ENCODE results near the gene CARNS1. TPM values are rescaled to one million over a fixed set of nuclear protein-coding genes. Genes with fewer than 3 reads are reported as not detected.

CARNS1 gene
- polyA plus RNA-seq, 1 donor (not counting 4 experiments of a cell fraction or from before 2014, with no cell fraction given): not detected

DNA sequence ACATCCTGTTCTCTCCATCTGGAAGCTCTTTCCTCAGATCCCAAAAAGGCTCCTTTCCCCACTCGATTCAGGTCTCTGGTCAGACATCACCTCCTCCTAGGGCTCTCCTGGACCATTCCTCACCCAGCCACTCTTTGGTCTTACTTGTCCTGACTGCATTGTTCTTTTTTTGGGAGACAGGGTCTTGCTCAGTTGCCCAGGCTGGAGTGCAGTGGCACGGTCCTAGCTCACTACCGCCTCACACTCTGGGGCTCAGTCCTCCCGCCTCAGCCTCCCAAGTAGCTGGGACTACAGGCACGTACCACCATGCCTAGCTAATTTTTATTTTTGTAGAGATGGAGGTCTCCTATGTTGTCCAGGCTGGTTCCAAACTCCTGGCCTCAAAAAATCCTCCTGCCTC lies 30.0 kb downstream of the CARNS1 start:
- Histone ChIP-seq H3K4me2 (ENCODE audit: control insufficient read depth, extremely low read depth, insufficient read depth, low read depth, low read length) (no peak overlapping the region), H3K36me3 (ENCODE audit: control insufficient read depth in 2 of 2, extremely low read depth in 1 of 2, insufficient read depth in 2 of 2, low read length in 2 of 2) (peaks cover 0 to 7% of the 10 kb centered on the region in 2 experiments), H3K27me3 (ENCODE audit: control insufficient read depth, extremely low read depth, insufficient read depth, low read length) (no peaks in the 10 kb centered on the region), H4K20me1 (ENCODE audit: control insufficient read depth, extremely low read depth, insufficient read depth, low read length) (no peaks in the 10 kb centered on the region), H3K9ac (ENCODE audit: control insufficient read depth, extremely low read depth, insufficient read depth, low read length) (no peak overlapping the region), H3K9me3 (ENCODE audit: control insufficient read depth, low read depth, low read length) (no peaks in the 10 kb centered on the region), H3K9me1 (ENCODE audit: control insufficient read depth, extremely low read depth, insufficient read depth, low read length) (no peaks in the 10 kb centered on the region), H2AFZ (ENCODE audit: control insufficient read depth, low read length) (no peak overlapping the region), H3K4me3 (ENCODE audit: control insufficient read depth in 2 of 3, extremely low read depth in 1 of 3, insufficient read depth in 2 of 3, low read depth in 1 of 3, low read length in 3 of 3) (no peak overlapping the region), H3K4me1 (ENCODE audit: control insufficient read depth, extremely low read depth, insufficient read depth, low read length) (peaks cover 6% of the 10 kb centered on the region), H3K79me2 (ENCODE audit: control insufficient read depth, insufficient read depth, low read length) (peaks cover 15% of the 10 kb centered on the region), H3K27ac (ENCODE audit: control insufficient read depth, insufficient read depth, low read length) (no peak overlapping the region)
- dilution Hi-C loops (cut with MboI; ENCODE audit: extremely low pct_ligation_motif_present, low sequenced_read_pairs): no loop called here
- TF ChIP-seq CTCF (optimal IDR thresholded peaks at IDR 0.05 in 1 of 3, IDR thresholded peaks at IDR 0.05 in 1 of 3, conservative IDR thresholded peaks at IDR 0.05 in 1 of 3; ENCODE audit: extremely low read depth in 1 of 3, insufficient read depth in 2 of 3, low read length in 3 of 3) (no peak), EZH2 (IDR thresholded peaks at IDR 0.05; ENCODE audit: low read length) (no peak)
- DNase-seq (ENCODE audit: low read depth, low spot score) (no peak), FAIRE-seq (no peak)

DNA sequence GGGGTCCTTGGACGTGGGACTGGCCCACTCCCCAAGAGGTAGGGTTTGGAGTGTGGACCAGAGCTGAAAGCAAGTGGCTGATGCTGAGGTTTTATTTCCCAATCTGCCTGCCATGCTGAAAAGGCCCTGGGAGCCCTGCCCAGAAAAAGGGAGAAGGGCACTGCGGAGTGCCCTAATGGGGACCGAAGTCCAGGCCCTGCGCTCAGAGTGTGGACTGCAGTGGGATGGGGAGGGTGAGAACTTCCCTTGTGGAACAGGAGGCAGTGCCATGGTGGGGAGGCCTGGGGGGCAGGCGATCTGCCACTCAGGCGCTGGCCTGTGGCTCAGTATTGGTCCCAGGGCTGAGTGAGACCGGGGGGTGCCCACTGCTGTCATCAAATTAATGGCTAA lies 32.7 kb downstream of the CARNS1 start:
- FAIRE-seq: no peak
- H4K20me1 ChIP-seq (ENCODE audit: control insufficient read depth, extremely low read depth, insufficient read depth, low read length): no peaks in the 10 kb centered on the region
- no peak for DNase-seq (ENCODE audit: low read depth, low spot score)

More for the DNA sequence above, 32.7 kb downstream of the CARNS1 start:
- no peak overlapping the region for H3K4me3 ChIP-seq (ENCODE audit: control insufficient read depth in 2 of 3, extremely low read depth in 1 of 3, insufficient read depth in 2 of 3, low read depth in 1 of 3, low read length in 3 of 3)
- no peak overlapping the region for H3K4me2 ChIP-seq (ENCODE audit: control insufficient read depth, extremely low read depth, insufficient read depth, low read depth, low read length)
- H3K4me1 ChIP-seq (ENCODE audit: control insufficient read depth, extremely low read depth, insufficient read depth, low read length): no peaks in the 10 kb centered on the region
- no peak overlapping the region for H3K9ac ChIP-seq (ENCODE audit: control insufficient read depth, extremely low read depth, insufficient read depth, low read length)
- TF ChIP-seq EZH2 (IDR thresholded peaks at IDR 0.05; ENCODE audit: low read length) (no peak), CTCF (optimal IDR thresholded peaks at IDR 0.05 in 1 of 3, IDR thresholded peaks at IDR 0.05 in 1 of 3, conservative IDR thresholded peaks at IDR 0.05 in 1 of 3; ENCODE audit: extremely low read depth in 1 of 3, insufficient read depth in 2 of 3, low read length in 3 of 3) (no peak)
- H3K9me3 ChIP-seq (ENCODE audit: control insufficient read depth, low read depth, low read length): no peaks in the 10 kb centered on the region
- H2AFZ ChIP-seq (ENCODE audit: control insufficient read depth, low read length): no peak overlapping the region
- H3K79me2 ChIP-seq (ENCODE audit: control insufficient read depth, insufficient read depth, low read length): no peaks in the 10 kb centered on the region
- H3K36me3 ChIP-seq (ENCODE audit: control insufficient read depth in 2 of 2, extremely low read depth in 1 of 2, insufficient read depth in 2 of 2, low read length in 2 of 2): no peaks in the 10 kb centered on the region
- H3K27me3 ChIP-seq (ENCODE audit: control insufficient read depth, extremely low read depth, insufficient read depth, low read length): no peaks in the 10 kb centered on the region
- dilution Hi-C loops (cut with MboI; ENCODE audit: extremely low pct_ligation_motif_present, low sequenced_read_pairs): no loop called here
- no peaks in the 10 kb centered on the region for H3K9me1 ChIP-seq (ENCODE audit: control insufficient read depth, extremely low read depth, insufficient read depth, low read length)
- no peak overlapping the region for H3K27ac ChIP-seq (ENCODE audit: control insufficient read depth, insufficient read depth, low read length)

Data from keratinocyte (primary cell).